IMR-90 (cell line): ENCODE data around the gene ARAP2. TPM values are rescaled to one million over a fixed set of nuclear protein-coding genes. Genes with fewer than 3 reads are reported as not detected.

ENCODE experiments used
- ATAC-seq: fragments of 200-7000 bp; cut with Tn5 transposase; 2 replicates; pipeline ENCODE4 v1.9.1; 2020; ENCODE audit warnings: low read depth, mild to moderate bottlenecking, moderate library complexity
- BruUV-seq: library from RNA; stranded (reverse); fragments of 400-500 nt; replicated peaks from 2 replicates; lab custom pipeline; 2021; lab: Mats Ljungman, UMichigan
- CTCF ChIA-PET: fragments of 300-600 bp; formaldehyde crosslinking; extraction: SDS; loops from one replicate; lab custom pipeline; 2021; ENCODE audit warnings: antibody characterized with exemption; lab: Yijun Ruan, JAX
- POLR2A ChIA-PET: fragments of 300-600 bp; sonication (Branson Sonifier 250); formaldehyde crosslinking; loops from one replicate; lab custom pipeline; 2022; ENCODE audit warnings: antibody characterized with exemption; ENCODE audit not compliant: unreplicated experiment; lab: Charles Lee
- DNase-seq: peaks from one replicate; pipeline ENCODE4 v3.0.0; 2013
- H2AFZ ChIP-seq: replicated peaks from 2 replicates; pipeline ENCODE3; 2013; ENCODE audit warnings: low read length, mild to moderate bottlenecking; ENCODE audit not compliant: poor library complexity
- H2AK5ac ChIP-seq: 2 replicates; pipeline ENCODE4 v1.6.1; 2013; ENCODE audit warnings: low read depth, low read length, inconsistent platforms
- H2AK9ac ChIP-seq: replicated peaks from 2 replicates; pipeline ENCODE3; 2013; ENCODE audit warnings: mild to moderate bottlenecking, low read depth, low read length, moderate library complexity; ENCODE audit not compliant: poor library complexity
- H2BK120ac ChIP-seq: 2 replicates; pipeline ENCODE4 v1.6.1; 2013; ENCODE audit warnings: low read depth, low read length, inconsistent platforms
- H2BK15ac ChIP-seq: 3 replicates; pipeline ENCODE4 v1.6.1; 2013; ENCODE audit warnings: low read depth, low read length, inconsistent platforms
- H2BK20ac ChIP-seq: 2 replicates; pipeline ENCODE4 v1.6.1; 2013; ENCODE audit warnings: low read depth, mild to moderate bottlenecking, inconsistent platforms, low read length, moderate library complexity
- H2BK5ac ChIP-seq: 2 replicates; pipeline ENCODE4 v1.6.1; 2013; ENCODE audit warnings: mild to moderate bottlenecking, low read depth, low read length, inconsistent platforms; ENCODE audit not compliant: poor library complexity, severe bottlenecking
- H3K14ac ChIP-seq: replicated peaks from 2 replicates; pipeline ENCODE4 v1.6.1; 2013; ENCODE audit warnings: low read depth, low read length, inconsistent platforms
- H3K18ac ChIP-seq: 2 replicates; pipeline ENCODE4 v1.6.1; 2013; ENCODE audit warnings: low read depth, low read length, control low read depth
- H3K23ac ChIP-seq: 2 replicates; pipeline ENCODE4 v1.6.1; 2013; ENCODE audit warnings: low read depth, low read length, inconsistent platforms
- H3K27ac ChIP-seq: 2 replicates; pipeline ENCODE4 v1.5.1; 2013; ENCODE audit warnings: mild to moderate bottlenecking, control low read depth, low read length; ENCODE audit not compliant: insufficient read depth
- H3K27me3 ChIP-seq: 2 replicates; pipeline ENCODE4 v1.6.1; 2013; ENCODE audit warnings: low read length; ENCODE audit not compliant: control insufficient read depth, insufficient read depth
- H3K36me3 ChIP-seq: 2 replicates; pipeline ENCODE4 v1.6.1; 2013; ENCODE audit warnings: low read length, mixed read lengths; ENCODE audit not compliant: control insufficient read depth, insufficient read depth
- H3K4ac ChIP-seq: 2 replicates; pipeline ENCODE4 v1.6.1; 2013; ENCODE audit warnings: low read depth, low read length, inconsistent platforms
- H3K4me1 ChIP-seq: 2 replicates; pipeline ENCODE4 v1.6.1; 2013; ENCODE audit warnings: low read length, mixed read lengths; ENCODE audit not compliant: control insufficient read depth, insufficient read depth
- H3K4me2 ChIP-seq: 2 replicates; pipeline ENCODE4 v1.6.1; 2013; ENCODE audit warnings: low read depth, mild to moderate bottlenecking, control low read depth, low read length, moderate library complexity
- H3K4me3 ChIP-seq: 2 replicates; pipeline ENCODE4 v1.5.1; 2013; ENCODE audit warnings: low read depth, mild to moderate bottlenecking, control low read depth, low read length, moderate library complexity; ENCODE audit not compliant: insufficient read depth
- H3K56ac ChIP-seq: 2 replicates; pipeline ENCODE4 v1.6.1; 2013; ENCODE audit warnings: low read length, inconsistent platforms; ENCODE audit not compliant: insufficient read depth; ENCODE audit errors: extremely low read depth
- H3K79me1 ChIP-seq, 2 experiments: 2 replicates each; pipeline ENCODE4 v1.6.1; 2013; ENCODE audit warnings: low read length in 2 of 2, inconsistent platforms in 1 of 2, low read depth in 1 of 2
- H3K9ac ChIP-seq: 2 replicates; pipeline ENCODE4 v1.6.1; 2013; ENCODE audit warnings: low read depth, low read length, control low read depth
- H3K9me1 ChIP-seq: 2 replicates; pipeline ENCODE4 v1.6.1; 2013; ENCODE audit warnings: low read length, inconsistent platforms; ENCODE audit not compliant: insufficient read depth
- H3K9me3 ChIP-seq: 2 replicates; pipeline ENCODE4 v1.6.1; 2013; ENCODE audit warnings: low read length; ENCODE audit not compliant: control insufficient read depth, insufficient read depth
- H4K20me1 ChIP-seq: 2 replicates; pipeline ENCODE4 v1.6.1; 2013; ENCODE audit warnings: low read length, inconsistent platforms; ENCODE audit not compliant: insufficient read depth
- H4K5ac ChIP-seq: 2 replicates; pipeline ENCODE4 v1.6.1; 2013; ENCODE audit warnings: mild to moderate bottlenecking, low read depth, low read length, control low read depth
- H4K8ac ChIP-seq, 2 experiments: 2 replicates each; pipeline ENCODE4 v1.6.1; 2013; ENCODE audit warnings: low read depth in 2 of 2, low read length in 2 of 2, control low read depth in 1 of 2, inconsistent platforms in 1 of 2
- H4K91ac ChIP-seq: 2 replicates; pipeline ENCODE4 v1.6.1; 2013; ENCODE audit warnings: low read depth, low read length, inconsistent platforms; ENCODE audit not compliant: insufficient read depth
- BHLHE40 ChIP-seq: fragments of 150-350 bp; IDR thresholded peaks from 2 replicates; pipeline ENCODE4 v1.6.1; 2016; ENCODE audit warnings: mild to moderate bottlenecking, low read depth, low read length
- CEBPB ChIP-seq: IDR thresholded peaks from 2 replicates; pipeline ENCODE4 v1.6.1; 2012; ENCODE audit warnings: low read depth, low read length, improper control_type of control experiment
- FOS ChIP-seq: fragments of 150-350 bp; IDR thresholded peaks from 2 replicates; pipeline ENCODE4 v1.6.1; 2016; ENCODE audit warnings: low read depth, low read length
- MAZ ChIP-seq: IDR thresholded peaks from 2 replicates; pipeline ENCODE4 v1.6.1; 2012; ENCODE audit warnings: low read depth, mild to moderate bottlenecking, low read length, improper control_type of control experiment, moderate library complexity, borderline replicate concordance
- NFE2L2 ChIP-seq: fragments of 150-350 bp; IDR thresholded peaks from 2 replicates; pipeline ENCODE4 v1.6.1; 2016; ENCODE audit warnings: low read depth, mild to moderate bottlenecking, low read length
- POLR2A ChIP-seq: IDR thresholded peaks from 2 replicates; pipeline ENCODE4 v1.6.1; 2012; ENCODE audit warnings: mild to moderate bottlenecking, low read depth, low read length
- RAD21 ChIP-seq: IDR thresholded peaks from 2 replicates; pipeline ENCODE4 v1.6.1; 2012; ENCODE audit warnings: low read length, improper control_type of control experiment
- RCOR1 ChIP-seq: IDR thresholded peaks from 2 replicates; pipeline ENCODE4 v1.6.1; 2012; ENCODE audit warnings: mild to moderate bottlenecking, low read length, improper control_type of control experiment; ENCODE audit not compliant: insufficient replicate concordance
- RFX5 ChIP-seq: IDR thresholded peaks from 2 replicates; pipeline ENCODE4 v1.8.0; 2012; ENCODE audit warnings: low read depth, mild to moderate bottlenecking, low read length, moderate library complexity
- SMC3 ChIP-seq: fragments of 150-350 bp; IDR thresholded peaks from 2 replicates; pipeline ENCODE4 v1.6.1; 2016; ENCODE audit warnings: low read depth, mild to moderate bottlenecking, antibody characterized with exemption, low read length, moderate library complexity
- WGBS, 2 experiments: methylation state at CpG; one replicate each; pipeline versions ENCODE4 v1.1.5 to v1.1.7; 2013; ENCODE audit warnings: missing lambda C conversion rate in 2 of 2; ENCODE audit not compliant: insufficient read length in 1 of 2; ENCODE audit errors: extremely low coverage in 2 of 2; 5-methylcytosine and 5-hydroxymethylcytosine counted together
- dilution Hi-C: fragments of 300-500 bp; cut with HindIII; formaldehyde crosslinking; loops from one replicate; pipeline ENCODE4 v1.14.3; 2018; ENCODE audit warnings: low sequenced_read_pairs; ENCODE audit not compliant: unreplicated experiment
- in situ Hi-C: fragments of 300-500 bp; cut with MboI; formaldehyde crosslinking; loops from 3 replicates; pipeline ENCODE4 v1.14.3; 2019; ENCODE audit warnings: low sequenced_read_pairs, inconsistent platforms, mixed read lengths
- intact Hi-C: fragments of 100-400 bp; cut with micrococcal nuclease; formaldehyde crosslinking; loops from 2 replicates; pipeline ENCODE4 v1.10.0; 2022
- polyA plus RNA-seq, 3 experiments: library from polyadenylated mRNA; depleted of rRNA; stranded (reverse); fragments of >200 nt; gene quantifications; 2 replicates each; pipeline ENCODE4 v1.2.3, GENCODE V29; 2012; ENCODE audit warnings: low replicate concordance in 1 of 3
- total RNA-seq: library from RNA; depleted of rRNA; stranded (reverse); fragments of >200 nt; gene quantifications from 2 replicates; pipeline ENCODE4 v1.2.3, GENCODE V29; 2012
- TF ChIP-seq, protein P1 (sequence below): fragments of 150-350 bp; IDR thresholded peaks from 2 replicates; pipeline ENCODE4 v1.6.1; 2017; ENCODE audit warnings: mild to moderate bottlenecking, antibody characterized with exemption, low read length, low read depth
- TF ChIP-seq, protein P2 (sequence below): fragments of 150-350 bp; IDR thresholded peaks from 2 replicates; pipeline ENCODE4 v1.6.1; 2016; ENCODE audit warnings: low read depth, mild to moderate bottlenecking, low read length, moderate library complexity, borderline replicate concordance
- TF ChIP-seq, protein P3 (sequence below): conservative IDR thresholded peaks from 2 replicates; pipeline ENCODE4 v1.5.1; 2012; ENCODE audit warnings: mild to moderate bottlenecking, low read depth, low read length, improper control_type of control experiment

ARAP2 gene
- total and polyA plus RNA-seq, 2 of the 4 experiments (the other 2 are of a cell fraction): 0.32 to 1.8 TPM

DNA sequence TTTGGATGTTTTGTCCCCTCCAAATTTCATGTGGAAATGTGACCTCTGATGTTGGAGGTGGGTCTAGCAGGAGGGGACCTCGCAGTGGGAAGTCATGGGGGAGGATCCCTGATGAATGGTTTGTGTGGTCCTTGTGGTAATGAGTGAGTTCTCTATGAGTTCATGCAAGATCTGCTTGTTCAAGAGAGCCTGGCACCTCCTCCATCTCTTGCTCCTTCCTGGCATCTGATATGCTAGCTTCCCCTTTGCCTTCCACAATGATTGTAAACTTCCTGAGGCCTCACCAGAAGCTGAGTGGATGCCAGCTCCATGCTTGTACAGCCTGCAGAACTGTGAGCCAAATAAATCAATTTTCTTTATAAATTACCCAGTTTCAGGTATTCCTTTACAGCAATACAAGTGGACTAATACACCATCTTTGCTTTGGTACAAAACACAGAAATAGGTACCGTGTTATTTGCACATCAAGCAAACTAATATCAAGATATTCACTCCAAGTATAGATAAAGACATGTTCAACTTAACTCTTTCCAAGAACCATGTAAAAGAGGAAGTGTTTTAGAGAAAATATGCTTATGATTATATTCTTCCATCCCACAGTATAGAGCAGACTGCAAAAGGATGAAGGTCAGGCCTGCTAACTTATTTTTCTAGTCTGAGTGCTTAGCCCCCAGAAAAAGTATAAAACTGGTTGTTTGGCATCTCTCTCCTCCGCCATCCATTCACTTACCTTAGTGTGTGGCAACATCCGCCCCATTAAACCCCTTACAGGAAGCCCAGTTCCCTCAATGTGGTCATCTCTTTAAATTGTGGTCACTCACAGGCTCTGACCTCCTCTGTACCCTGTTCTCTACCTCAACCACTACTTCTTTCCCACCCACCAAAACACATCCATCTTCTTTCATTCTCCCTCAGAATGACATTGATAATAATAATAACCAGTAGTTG lies 6.7 kb downstream of the ARAP2 start:
- Histone ChIP-seq H3K18ac (no peak overlapping the region), H3K4ac (no peak overlapping the region), H3K9me3 (no peaks in the 10 kb centered on the region), H4K20me1 (no peaks in the 10 kb centered on the region), H2AK9ac (no peak overlapping the region), H2BK15ac (no peak overlapping the region), H3K4me1 (no peaks in the 10 kb centered on the region), H2AFZ (no peak overlapping the region), H3K79me1 (no peaks in the 10 kb centered on the region), H3K27ac (no peak overlapping the region), H3K4me3 (no peak overlapping the region), H3K56ac (no peak overlapping the region), H4K5ac (no peak overlapping the region), H3K9ac (no peak overlapping the region), H3K23ac (no peak overlapping the region), H2BK5ac (no peak overlapping the region), H2AK5ac (no peak overlapping the region), H4K8ac (no peak overlapping the region), H2BK120ac (no peak overlapping the region), H3K4me2 (no peak overlapping the region), H2BK20ac (no peak overlapping the region), H3K27me3 (no peaks in the 10 kb centered on the region), H4K91ac (no peak overlapping the region), H3K9me1 (no peaks in the 10 kb centered on the region), H3K36me3 (no peaks in the 10 kb centered on the region), H3K14ac (no peak overlapping the region)
- BruUV-seq: no TSS peak
- no peak for DNase-seq
- intact Hi-C loops: no loop called here
- dilution Hi-C loops: no loop called here
- TF ChIP-seq POLR2A: no peak
- TF ChIP-seq SMC3: no peak
- TF ChIP-seq, protein P1, sequence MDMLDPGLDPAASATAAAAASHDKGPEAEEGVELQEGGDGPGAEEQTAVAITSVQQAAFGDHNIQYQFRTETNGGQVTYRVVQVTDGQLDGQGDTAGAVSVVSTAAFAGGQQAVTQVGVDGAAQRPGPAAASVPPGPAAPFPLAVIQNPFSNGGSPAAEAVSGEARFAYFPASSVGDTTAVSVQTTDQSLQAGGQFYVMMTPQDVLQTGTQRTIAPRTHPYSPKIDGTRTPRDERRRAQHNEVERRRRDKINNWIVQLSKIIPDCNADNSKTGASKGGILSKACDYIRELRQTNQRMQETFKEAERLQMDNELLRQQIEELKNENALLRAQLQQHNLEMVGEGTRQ: no peak
- TF ChIP-seq, protein P2, sequence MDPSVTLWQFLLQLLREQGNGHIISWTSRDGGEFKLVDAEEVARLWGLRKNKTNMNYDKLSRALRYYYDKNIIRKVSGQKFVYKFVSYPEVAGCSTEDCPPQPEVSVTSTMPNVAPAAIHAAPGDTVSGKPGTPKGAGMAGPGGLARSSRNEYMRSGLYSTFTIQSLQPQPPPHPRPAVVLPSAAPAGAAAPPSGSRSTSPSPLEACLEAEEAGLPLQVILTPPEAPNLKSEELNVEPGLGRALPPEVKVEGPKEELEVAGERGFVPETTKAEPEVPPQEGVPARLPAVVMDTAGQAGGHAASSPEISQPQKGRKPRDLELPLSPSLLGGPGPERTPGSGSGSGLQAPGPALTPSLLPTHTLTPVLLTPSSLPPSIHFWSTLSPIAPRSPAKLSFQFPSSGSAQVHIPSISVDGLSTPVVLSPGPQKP: no peak
- no peak for TF ChIP-seq BHLHE40
- no peak for TF ChIP-seq RFX5
- TF ChIP-seq, protein P3, sequence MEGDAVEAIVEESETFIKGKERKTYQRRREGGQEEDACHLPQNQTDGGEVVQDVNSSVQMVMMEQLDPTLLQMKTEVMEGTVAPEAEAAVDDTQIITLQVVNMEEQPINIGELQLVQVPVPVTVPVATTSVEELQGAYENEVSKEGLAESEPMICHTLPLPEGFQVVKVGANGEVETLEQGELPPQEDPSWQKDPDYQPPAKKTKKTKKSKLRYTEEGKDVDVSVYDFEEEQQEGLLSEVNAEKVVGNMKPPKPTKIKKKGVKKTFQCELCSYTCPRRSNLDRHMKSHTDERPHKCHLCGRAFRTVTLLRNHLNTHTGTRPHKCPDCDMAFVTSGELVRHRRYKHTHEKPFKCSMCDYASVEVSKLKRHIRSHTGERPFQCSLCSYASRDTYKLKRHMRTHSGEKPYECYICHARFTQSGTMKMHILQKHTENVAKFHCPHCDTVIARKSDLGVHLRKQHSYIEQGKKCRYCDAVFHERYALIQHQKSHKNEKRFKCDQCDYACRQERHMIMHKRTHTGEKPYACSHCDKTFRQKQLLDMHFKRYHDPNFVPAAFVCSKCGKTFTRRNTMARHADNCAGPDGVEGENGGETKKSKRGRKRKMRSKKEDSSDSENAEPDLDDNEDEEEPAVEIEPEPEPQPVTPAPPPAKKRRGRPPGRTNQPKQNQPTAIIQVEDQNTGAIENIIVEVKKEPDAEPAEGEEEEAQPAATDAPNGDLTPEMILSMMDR: no peak
- TF ChIP-seq RCOR1: no peak
- no peak for TF ChIP-seq MAZ
- TF ChIP-seq RAD21: no peak
- TF ChIP-seq CEBPB: no peak
- TF ChIP-seq NFE2L2: no peak
- TF ChIP-seq FOS: no peak
- ChIA-PET POLR2A (no interaction called here), CTCF (no interaction called here)
- no CpG with 5 or more reads among the region's 4 CpGs for WGBS, 2 experiments
- in situ Hi-C loops: no loop called here
- ATAC-seq: no peak
